Fibroblast of pulmonary artery (primary cell): ENCODE measurements around the gene ERVW-1.
"Not testable (repeated sequence)": the region's sequence is repeated elsewhere in the genome, so short reads cannot be mapped to it uniquely, and the experiment has no call there.

Experiments used
- DNase-seq: peaks from one replicate; pipeline ENCODE4 v3.0.0-alpha.2; 2010; ENCODE audit warnings: low read depth
- H3K4me3 ChIP-seq: replicated peaks from 2 replicates; pipeline ENCODE4 v1.5.1; 2011; ENCODE audit warnings: low read depth, mild to moderate bottlenecking, control low read depth, low read length, moderate library complexity
- TF ChIP-seq, protein P1 (sequence below): IDR thresholded peaks from 2 replicates; pipeline ENCODE4 v1.5.1; 2011; ENCODE audit warnings: mild to moderate bottlenecking, control low read depth, low read length, inconsistent platforms; ENCODE audit errors: missing control alignments

ERVW-1 gene, protein sequence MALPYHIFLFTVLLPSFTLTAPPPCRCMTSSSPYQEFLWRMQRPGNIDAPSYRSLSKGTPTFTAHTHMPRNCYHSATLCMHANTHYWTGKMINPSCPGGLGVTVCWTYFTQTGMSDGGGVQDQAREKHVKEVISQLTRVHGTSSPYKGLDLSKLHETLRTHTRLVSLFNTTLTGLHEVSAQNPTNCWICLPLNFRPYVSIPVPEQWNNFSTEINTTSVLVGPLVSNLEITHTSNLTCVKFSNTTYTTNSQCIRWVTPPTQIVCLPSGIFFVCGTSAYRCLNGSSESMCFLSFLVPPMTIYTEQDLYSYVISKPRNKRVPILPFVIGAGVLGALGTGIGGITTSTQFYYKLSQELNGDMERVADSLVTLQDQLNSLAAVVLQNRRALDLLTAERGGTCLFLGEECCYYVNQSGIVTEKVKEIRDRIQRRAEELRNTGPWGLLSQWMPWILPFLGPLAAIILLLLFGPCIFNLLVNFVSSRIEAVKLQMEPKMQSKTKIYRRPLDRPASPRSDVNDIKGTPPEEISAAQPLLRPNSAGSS

DNA sequence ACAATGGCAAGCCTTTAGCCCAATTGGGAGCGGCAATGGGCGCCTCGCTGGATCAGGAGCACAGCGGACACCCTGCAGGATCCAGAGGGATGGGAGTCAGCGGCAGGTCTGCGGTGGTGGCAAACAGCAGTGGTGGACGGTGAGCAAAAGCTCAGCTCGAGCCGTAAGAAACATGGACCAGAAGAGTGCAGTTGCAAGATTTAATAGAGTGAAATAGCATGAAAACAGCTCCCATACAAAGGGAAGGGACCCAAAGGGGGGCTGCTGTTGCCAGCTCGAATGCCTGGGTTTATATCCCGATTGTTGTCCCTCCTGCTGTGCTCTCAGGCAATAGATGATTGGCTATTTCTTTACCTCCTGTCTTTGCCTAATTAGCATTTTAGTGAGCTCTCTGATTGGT lies at the start of gene ERVW-1:
TSS of gene ERVW-1 (minus strand) at position 266 of the 400 bp plus-strand sequence. CDS start 7,565 bp downstream, outside the sequence.
- H3K4me3 ChIP-seq, DNase-seq: not testable (repeated sequence)

DNA sequence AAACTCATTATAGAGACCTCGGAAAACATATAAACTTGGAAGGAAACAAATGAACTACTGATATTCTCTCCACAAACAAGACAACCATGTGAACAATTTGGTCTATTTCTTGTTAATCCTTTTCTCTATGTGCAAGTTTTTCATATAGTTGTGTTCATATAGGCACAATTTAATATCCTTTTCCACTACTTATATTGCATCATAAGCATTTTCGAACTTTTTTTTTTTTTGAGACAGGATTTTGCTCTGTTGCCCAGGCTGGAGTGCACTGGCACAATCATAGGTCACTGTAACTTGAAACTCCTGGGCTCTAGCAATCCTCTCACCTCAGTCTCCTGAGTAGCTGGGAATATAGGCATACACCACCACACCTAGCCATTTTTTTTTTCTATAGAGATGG lies 45.4 kb upstream of the ERVW-1 start:
- TF ChIP-seq, protein P1, sequence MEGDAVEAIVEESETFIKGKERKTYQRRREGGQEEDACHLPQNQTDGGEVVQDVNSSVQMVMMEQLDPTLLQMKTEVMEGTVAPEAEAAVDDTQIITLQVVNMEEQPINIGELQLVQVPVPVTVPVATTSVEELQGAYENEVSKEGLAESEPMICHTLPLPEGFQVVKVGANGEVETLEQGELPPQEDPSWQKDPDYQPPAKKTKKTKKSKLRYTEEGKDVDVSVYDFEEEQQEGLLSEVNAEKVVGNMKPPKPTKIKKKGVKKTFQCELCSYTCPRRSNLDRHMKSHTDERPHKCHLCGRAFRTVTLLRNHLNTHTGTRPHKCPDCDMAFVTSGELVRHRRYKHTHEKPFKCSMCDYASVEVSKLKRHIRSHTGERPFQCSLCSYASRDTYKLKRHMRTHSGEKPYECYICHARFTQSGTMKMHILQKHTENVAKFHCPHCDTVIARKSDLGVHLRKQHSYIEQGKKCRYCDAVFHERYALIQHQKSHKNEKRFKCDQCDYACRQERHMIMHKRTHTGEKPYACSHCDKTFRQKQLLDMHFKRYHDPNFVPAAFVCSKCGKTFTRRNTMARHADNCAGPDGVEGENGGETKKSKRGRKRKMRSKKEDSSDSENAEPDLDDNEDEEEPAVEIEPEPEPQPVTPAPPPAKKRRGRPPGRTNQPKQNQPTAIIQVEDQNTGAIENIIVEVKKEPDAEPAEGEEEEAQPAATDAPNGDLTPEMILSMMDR, result no peak
- H3K4me3 ChIP-seq, result no peak overlapping the region
- no peak for DNase-seq

DNA sequence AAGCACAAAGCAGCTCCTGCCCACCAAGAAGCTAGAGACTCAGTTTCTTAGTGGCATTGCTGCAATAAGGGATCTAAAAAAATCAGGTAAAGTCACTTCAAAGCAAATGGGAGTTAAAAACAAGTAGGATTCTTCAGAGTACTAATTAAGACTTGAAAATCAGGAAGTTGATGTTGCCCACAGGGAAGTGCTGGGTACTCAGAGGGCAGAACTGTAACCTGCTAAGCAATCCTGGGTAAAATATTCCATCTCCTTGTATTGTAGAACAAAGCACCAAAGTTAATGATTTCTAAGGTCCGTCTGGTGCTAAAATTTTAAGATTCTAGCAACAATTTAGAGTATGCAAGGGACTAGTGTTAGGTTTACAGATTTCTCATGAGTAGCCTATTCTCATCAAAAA lies 42.3 kb upstream of the ERVW-1 start:
- DNase-seq, result no peak
- TF ChIP-seq, protein P1, result no peak
- H3K4me3 ChIP-seq, result no peak overlapping the region

DNA sequence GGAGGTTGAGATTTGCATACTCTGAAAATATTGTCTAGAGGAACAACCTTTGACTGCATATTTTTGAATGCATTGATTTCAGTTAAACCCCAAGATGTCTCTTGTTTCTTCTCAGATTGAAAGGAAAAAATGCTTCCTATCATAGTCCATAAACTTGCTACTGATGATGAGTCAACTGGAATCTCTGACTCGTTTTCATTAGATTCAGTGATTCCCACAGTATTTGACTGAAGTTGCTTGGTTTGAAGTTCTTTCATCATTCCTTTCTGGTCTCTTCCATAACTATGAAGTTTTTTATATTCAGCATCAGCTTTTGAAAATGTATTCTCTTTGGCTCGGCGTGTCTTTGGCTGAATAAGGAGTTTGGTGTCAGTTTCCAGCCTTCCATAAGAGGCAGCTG lies 39.9 kb upstream of the ERVW-1 start:
- DNase-seq, result peak; percentile 2
- H3K4me3 ChIP-seq, result no peak overlapping the region
- TF ChIP-seq, protein P1, result no peak

DNA sequence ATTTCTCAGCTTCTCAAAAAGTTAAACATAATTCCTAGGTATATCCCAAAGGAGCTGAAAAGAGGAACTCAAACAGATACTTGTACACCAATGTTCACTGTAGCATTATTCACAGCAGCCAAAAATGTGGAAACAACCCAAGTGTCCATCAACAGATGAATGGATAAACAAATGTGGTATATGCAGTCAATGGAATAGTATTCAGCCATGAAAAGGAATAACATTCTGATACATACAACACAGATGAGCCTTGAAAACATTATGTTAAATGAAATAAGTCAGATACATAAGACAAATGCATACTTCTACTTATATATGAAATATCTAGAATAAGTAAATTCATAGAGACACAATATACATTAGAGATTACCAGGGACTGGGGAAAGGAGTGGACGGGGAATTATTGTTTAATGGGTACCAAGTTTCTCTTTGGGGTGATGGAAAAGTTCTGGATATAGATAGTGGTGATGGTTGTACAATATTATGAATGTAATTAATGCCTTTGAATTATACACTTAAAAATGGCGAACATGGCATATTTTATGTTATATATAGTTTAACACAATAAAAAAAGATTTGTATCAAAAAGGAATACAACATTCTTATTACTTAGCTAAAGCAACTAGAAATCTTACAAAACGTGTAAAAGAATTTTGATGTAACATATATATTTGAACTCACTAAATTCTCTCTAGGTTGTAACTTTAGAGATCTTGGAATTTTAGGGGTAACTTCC lies 35.6 kb upstream of the ERVW-1 start:
- DNase-seq, result no peak
- H3K4me3 ChIP-seq, result no peak overlapping the region
- TF ChIP-seq, protein P1, result no peak

DNA sequence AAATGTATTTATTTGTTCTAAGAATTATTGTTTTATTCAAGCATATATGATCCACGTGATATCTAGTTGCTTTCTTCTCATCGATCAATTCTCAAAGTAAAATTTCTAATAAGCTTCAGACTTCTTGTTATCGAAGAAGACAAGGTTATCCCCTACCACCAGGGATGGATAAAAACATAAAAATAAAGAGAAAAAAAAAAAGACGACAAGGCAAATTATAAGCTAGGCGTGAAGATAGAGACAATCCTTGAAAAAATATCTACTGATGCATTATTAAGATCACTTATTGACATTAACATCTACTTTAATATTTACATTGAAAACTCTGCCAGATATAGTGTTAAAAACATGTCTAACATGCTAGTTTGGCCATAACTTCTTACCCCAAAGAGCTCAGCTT lies 31.2 kb upstream of the ERVW-1 start:
- DNase-seq, result no peak
- no peak overlapping the region for H3K4me3 ChIP-seq
- TF ChIP-seq, protein P1, result no peak

DNA sequence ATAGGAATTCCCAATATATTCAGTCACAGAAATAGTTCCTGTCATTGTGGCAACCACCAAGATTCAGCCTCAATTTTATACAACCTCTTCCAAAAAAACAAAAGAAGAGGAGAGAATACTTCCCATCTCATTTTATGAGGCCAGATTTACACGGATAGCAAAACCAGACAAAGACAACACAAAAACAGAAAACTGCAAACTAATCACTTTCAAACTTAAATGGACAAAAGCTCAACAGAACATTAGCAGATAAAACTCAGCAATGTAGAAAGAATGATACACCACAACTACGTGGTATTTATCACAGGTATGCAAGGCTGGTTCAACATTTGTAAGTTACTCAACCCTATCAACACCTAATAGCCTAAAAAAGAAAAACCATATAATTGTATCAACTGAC lies 28.6 kb upstream of the ERVW-1 start:
- TF ChIP-seq, protein P1, result no peak
- no peak overlapping the region for H3K4me3 ChIP-seq
- DNase-seq, result no peak
